AG08396 (cell line): ENCODE results near the gene MAP1LC3B2.

Experiments used
- DNase-seq: peaks from one replicate; pipeline ENCODE4 v3.0.0; 2012; ENCODE audit warnings: low spot score, mixed read lengths

The MAP1LC3B2 gene

DNA sequence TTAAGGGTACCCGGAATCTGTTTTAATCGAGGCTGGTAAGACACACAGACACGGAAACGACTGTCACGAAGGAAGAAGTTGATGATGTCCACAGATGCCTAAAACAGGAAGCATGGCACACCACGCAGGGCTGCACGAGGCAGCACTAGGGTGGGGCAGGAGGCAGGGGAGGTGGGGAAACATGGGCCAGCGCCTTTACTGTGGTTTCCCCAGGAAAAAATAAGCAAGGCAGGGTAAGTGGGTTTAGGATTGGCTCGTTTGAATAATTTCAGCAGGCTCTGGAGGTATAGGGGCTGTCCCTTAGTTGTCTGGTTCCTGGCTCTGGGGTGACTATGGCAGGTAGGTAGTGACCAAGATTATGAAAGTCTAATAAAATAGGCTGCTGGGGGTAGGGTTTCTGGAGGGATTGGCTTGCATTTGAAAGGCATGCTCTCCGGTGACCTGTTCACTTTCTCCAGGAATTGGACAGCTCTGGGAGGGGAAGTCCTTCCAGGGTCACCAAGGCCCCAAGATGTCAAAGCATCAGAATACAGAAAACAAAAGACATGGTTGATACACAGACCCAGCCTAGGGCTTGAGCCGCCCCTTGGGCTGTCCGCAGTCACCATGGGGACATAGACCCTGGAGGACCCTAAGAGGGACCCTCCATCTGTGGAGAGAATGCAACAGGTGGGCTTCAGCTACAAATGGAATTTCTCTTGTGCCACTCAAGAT, 35.3 kb downstream of the MAP1LC3B2 start:
- DNase-seq, result no peak

DNA sequence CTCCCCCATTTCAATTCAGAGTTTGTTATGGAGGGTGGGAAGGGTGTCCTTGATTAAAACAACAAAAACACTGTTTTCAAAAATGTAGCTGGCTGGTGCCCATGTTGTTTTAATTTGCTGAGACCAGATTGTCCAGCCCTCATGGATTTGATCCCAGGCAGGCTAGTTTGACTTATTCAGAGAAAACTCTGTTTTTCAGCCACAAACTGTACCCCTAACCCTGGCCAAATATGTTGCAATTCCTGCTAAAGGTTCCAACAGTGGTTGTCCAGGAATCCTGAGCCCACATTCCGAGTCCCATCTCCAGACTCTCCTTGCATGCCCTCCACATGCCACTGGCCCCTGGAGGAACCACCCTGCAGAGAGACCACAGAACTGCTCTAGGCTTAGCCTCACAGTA, 36.0 kb downstream of the MAP1LC3B2 start:
- DNase-seq, result no peak

- DNase-seq, result no peak
Measured at GRCh38 chr12:116595672-116596071, 36.5 kb downstream of the MAP1LC3B2 start.

- no peak for DNase-seq
Measured at GRCh38 chr12:116597886-116598285, 38.7 kb downstream of the MAP1LC3B2 start.

DNA sequence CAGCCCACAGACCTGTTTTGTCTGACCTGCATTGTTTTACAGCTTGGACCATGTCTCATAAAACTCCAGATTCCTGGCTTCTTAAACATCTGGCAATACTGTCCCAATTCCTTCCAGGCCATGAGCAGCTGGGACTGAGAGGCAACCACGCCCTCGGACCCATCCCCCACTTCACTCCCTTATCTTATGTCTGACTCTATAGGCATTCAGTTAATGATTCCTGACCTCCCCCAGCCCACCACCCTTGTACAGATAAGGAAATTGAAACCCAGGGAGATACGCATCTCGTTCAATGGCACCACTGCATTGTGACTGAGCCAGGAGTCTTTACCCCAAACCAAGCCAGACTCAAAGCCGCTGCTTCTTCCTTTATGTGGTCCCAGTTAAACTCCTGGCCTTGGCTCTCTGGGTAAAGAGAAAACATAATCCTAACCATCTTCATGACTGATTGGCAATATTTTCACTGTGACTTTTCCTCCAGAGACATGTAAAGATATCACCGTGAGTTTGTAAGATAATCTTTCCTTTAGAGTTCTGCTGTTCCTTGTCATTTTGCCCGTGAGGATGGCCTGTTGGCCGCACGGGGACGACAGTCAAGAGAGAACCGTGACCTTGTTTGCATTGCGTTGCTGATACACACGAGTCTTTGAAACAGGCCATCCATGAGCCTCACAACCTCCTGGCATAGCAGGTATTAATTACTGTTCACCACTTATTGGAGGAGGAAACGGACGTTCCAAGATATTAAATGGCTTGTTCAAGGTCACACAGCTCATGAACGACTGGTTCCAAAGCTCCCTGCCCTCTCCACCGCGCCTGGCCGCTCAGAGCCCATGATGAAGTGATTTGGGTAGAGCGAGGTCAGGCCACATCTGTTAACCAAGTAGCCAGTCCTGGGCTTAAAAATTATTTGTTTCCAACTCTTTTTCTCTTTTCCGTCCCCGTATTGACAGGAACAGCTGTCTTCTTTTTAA, 39.4 kb downstream of the MAP1LC3B2 start:
- DNase-seq, result no peak

DNA sequence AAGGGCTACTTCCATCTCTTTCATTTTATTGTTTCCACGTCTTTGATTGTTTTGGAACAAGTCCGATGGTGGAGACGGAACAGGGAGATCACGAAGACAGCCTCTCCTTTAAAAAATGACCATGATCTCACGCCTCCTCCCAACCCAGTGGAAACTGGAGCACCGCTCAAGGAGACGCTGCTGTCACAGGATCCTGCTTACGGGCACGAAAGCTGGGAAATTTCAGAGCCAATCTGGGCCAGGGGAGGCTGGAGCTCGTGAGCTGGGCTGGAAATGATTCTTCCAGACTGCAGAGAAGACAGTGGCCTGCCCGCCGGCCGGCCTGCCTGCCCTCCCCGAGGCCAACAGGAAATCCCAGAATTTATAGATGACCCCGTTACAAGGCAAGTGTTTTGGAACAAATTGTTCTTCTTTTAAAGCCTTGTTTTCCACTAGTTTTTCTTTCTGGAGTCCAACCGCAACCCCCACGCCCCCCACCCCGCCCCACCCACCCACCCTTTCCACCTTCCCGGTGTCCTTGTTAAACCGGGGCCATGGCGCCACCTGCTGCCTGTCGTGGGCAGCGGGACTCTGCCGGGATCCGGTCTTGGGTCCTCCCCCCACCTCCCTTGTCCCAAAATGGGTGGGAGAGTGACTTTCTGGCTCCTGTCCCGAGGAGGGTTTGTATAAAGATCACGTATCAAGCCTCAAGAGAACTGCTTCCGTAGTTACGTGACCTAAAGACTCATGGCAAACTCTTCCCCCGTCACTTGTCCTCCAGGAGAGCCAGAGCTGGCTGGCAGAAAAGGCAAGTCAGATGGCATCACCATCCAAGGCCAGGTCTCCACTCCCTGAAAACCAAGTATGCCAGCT, 40.3 kb downstream of the MAP1LC3B2 start:
- DNase-seq, result peak; percentile 83

DNA sequence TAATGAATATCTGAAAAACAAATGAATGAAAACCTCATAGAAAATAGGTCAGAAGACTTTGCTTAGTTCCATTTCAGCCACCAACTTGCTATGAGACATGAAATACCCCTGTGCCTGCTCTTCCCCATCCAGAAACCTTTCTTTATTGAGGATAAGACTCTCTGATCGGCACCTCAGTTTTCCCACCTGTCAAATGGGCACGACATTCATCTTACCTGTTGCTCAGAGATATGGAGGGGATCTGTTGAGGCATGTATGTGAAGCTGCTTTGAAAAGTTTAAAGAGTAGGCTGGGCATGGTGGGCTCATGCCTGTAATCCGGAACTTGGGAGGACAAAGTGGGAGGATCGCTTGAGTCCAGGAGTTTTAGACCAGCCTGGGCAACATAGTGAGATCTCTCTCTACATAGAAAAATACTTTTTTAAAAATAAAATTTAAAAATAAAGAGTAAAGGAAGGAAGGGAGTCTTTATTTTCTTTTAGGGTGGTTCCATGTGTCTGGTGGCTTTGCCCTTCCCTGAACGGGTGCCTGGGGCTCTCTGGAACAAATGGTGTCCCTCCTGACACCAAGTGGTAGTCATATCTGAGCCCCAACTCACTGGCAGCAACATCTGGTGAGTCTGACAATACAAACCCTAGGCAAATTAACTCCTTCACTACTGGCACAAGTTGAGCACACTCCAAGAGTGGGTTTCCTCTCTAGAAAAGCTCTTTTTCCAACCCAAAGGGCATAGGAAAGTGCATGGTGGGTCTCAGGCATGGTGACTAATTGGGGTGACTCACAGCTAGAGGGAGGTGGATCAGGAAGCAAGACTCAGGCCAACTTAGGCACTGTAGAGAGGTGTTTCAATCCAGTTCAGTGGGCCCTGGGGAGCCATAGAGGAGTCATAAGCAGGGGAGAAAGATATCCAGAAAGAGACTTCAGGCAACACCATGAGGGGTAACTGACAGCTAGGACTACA, 42.1 kb downstream of the MAP1LC3B2 start:
- DNase-seq, result no peak

- no peak for DNase-seq
Measured at GRCh38 chr12:116601933-116602810, 43.0 kb downstream of the MAP1LC3B2 start.

DNA sequence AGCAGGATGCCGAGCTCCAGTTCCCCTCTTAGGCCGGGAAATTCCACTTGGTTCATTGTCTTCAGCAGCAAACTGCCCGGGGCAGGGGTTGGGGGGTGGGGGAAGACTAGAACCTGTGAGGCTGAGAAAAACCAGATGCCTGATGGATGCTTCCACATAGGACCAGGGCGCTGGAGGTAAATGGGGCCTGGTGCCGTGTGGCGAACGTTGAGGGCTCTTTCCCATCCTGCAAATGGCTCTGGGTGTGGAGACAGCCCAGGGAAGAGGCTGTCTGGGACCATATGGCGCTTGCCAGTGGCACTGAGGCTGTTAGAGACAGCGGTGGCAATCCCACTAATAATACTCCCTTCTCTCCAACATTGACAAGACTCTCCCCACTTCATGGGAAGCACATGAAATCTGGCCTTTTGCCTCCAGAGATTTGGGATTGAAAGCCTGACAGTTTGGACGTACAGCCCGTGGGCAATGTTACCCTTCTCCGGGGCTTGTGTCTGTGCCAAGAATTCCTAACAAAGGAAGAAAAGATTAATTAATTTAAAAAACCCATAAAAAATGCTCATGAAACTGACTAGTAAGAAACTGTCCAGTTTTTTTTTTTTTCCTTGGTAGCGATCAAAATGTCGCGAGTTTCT, 44.5 kb downstream of the MAP1LC3B2 start:
- DNase-seq, result no peak

DNA sequence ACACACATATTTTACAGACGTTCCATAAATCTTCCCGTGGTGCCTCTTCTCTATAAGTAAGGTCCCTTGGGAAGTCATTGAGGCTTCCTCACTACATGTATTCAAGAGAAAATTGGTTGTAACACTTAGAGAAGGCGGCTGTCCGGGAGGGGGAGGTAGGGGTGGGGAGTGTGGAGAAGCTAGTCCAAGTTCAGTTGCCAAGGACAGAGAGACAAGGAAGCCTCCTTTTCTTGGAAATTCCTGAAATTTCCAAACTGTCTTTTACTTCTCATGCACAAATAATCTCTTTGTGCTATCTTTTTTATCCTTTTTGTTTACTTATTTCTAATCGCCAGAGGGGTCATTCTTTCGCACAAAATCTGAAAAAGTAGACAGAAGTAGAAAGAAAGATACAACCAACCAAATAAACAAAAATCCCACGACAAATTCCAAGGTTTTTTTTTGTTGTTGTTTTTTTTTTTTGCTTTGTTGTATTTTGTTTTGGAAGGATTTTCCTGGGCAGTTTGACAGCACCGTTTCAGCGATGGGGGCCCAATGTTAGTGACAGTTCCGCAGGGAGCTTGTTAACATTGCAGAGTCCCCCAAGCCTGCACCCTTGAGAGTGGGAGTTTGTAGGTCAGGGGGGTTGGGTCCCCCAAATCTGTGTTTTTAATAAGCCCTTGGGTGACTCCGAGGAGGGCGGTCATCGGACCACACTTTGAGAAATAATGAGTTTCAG, 45.2 kb downstream of the MAP1LC3B2 start:
- no peak for DNase-seq

GRCh38 chr12:116604951-116605641, 45.9 kb downstream of the MAP1LC3B2 start:
- no peak for DNase-seq

DNA sequence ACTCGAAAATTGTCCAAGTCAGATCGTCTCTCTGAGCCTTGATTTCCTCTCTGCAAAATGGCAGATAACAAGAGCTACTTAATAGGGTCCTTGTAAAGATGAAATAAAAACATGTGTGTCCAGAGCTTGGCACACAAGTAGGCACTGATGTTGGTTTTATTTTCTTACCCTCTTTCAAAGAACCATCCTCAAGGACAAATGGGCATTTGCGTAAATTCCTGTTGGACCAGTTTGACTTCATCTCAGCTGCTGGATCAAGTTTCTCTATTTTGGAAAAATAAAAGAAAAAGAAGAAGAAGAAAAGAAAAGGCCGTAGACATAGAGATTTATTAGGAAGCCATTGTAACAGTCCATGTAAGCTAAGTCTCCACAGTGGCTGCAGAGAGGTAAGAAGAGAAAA, 47.2 kb downstream of the MAP1LC3B2 start:
- no peak for DNase-seq

DNA sequence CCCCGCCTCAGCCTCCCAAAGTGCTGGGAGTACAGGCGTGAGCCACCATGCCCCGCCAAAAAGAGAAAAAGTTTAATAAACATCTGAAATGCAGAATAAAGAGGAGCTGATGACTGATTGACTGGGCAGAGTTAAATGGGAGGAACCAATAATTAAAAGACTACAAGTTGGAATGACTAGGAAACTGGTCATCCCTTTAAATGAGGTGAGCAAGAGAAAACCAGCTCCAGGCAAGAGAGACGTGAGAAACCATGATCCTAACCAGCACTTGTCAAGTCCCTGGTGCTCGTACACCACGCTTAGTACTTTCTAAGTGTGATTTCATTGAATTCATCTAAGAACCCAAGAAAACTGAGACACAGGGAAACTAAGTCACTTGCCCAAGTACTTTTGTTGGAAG, 47.9 kb downstream of the MAP1LC3B2 start:
- no peak for DNase-seq

GRCh38 chr12:116609319-116610114, 50.3 kb downstream of the MAP1LC3B2 start:
- no peak for DNase-seq

DNA sequence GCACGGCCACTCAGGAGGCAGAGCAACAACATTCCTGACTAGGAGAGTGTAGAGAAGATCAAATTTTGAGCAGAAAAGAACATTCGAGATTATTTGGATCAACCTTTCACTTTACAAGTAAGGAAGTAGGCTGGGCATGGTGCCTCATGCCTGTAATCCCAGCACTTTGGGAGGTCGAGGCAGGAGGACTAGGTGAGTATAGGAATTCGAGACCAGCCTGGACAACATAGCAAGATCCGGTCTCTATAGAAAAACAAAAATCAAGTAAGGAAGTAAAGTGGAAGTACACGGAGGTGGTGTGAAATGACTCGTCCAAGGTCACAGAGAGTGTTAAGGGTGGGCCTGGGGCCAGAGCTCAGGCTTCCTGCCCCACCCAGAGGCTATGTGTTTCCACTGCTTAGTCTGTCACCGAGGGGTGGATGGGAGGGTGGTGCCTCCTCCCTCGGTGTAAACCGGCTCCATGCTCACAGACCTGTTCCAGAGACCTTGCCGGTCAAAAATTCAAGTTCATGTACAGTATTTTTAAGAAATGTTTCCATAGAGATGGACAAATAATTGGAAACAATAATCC, 51.9 kb downstream of the MAP1LC3B2 start:
- no peak for DNase-seq

- DNase-seq, result no peak
Measured at GRCh38 chr12:116612436-116612835, 53.3 kb downstream of the MAP1LC3B2 start.

- no peak for DNase-seq
Measured at GRCh38 chr12:116613256-116613655, 54.1 kb downstream of the MAP1LC3B2 start.
